GM12878 (cell line): ENCODE measurements around the gene ARL14EP. TPM values are rescaled to one million over a fixed set of nuclear protein-coding genes. Genes with fewer than 3 reads are reported as not detected.

Experiments
- ATAC-seq: fragments of 200-7000 bp; cut with Tn5 transposase; 3 replicates; pipeline ENCODE4 v1.9.1; 2020; ENCODE audit warnings: mild to moderate bottlenecking, moderate library complexity
- BruUV-seq: library from RNA; stranded (reverse); fragments of 400-500 nt; replicated peaks from 2 replicates; lab custom pipeline; 2021; lab: Mats Ljungman, UMichigan
- CTCF ChIA-PET: fragments of 300-600 bp; sonication (Branson Sonifier 250); formaldehyde crosslinking; extraction: SDS; loops from one replicate; lab custom pipeline; 2021; ENCODE audit warnings: inconsistent platforms; lab: Yijun Ruan, JAX
- POLR2A ChIA-PET: fragments of 350-600 bp; formaldehyde crosslinking; extraction: SDS; loops from one replicate; lab custom pipeline; 2021; ENCODE audit warnings: inconsistent platforms; lab: Charles Lee
- RAD21 ChIA-PET: fragments of 300-600 bp; sonication (Branson Sonifier 250); formaldehyde crosslinking; loops from one replicate; lab custom pipeline; 2023; ENCODE audit warnings: antibody characterized with exemption; ENCODE audit not compliant: unreplicated experiment; lab: Charles Lee
- SMC1A ChIA-PET: fragments of 300-600 bp; sonication (Branson Sonifier 250); formaldehyde crosslinking; loops from one replicate; lab custom pipeline; 2023; ENCODE audit not compliant: unreplicated experiment, uncharacterized antibody; lab: Charles Lee
- DNase-seq: peaks from one replicate; pipeline ENCODE4 v3.0.0-alpha.2; 2011; ENCODE audit warnings: low read depth, low spot score
- FAIRE-seq: peaks from 3 replicates; lab custom pipeline; 2011; peaks lifted over from hg19 to GRCh38; lab: Jason Lieb, UNC
- H2AFZ ChIP-seq: 2 replicates; pipeline ENCODE4 v1.6.0; 2011; ENCODE audit warnings: low read depth, low read length, control low read depth; ENCODE audit not compliant: control insufficient read depth
- H3K27ac ChIP-seq: 2 replicates; pipeline ENCODE4 v1.5.1; 2011; ENCODE audit warnings: control low read depth; ENCODE audit not compliant: control insufficient read depth, insufficient read depth
- H3K27me3 ChIP-seq, 2 experiments: replicated peaks in 1 of 2; 2 replicates each; pipeline versions ENCODE4 v1.6.0 to v1.6.1; 2011; ENCODE audit warnings: low read length in 1 of 2; ENCODE audit not compliant: control insufficient read depth in 2 of 2, insufficient read depth in 2 of 2
- H3K36me3 ChIP-seq, 2 experiments: 2 replicates each; pipeline ENCODE4 v1.5.1; 2011; ENCODE audit warnings: low read length in 1 of 2; ENCODE audit not compliant: control insufficient read depth in 2 of 2, insufficient read depth in 2 of 2
- H3K4me1 ChIP-seq: 2 replicates; pipeline ENCODE4 v1.6.1; 2011; ENCODE audit warnings: mild to moderate bottlenecking, low read length, moderate library complexity, mixed read lengths; ENCODE audit not compliant: control insufficient read depth, insufficient read depth
- H3K4me2 ChIP-seq: 2 replicates; pipeline ENCODE4 v1.6.0; 2011; ENCODE audit warnings: control low read depth; ENCODE audit not compliant: control insufficient read depth, insufficient read depth
- H3K4me3 ChIP-seq: fragments of 200-600 bp; sonication (generic); 2 replicates; pipeline ENCODE4 v1.5.1; 2016
- H3K79me2 ChIP-seq: 2 replicates; pipeline ENCODE4 v1.6.0; 2011; ENCODE audit warnings: low read length; ENCODE audit not compliant: control insufficient read depth, insufficient read depth
- H3K9ac ChIP-seq: 2 replicates; pipeline ENCODE4 v1.8.0; 2011; ENCODE audit warnings: low read length, control low read depth, mixed read lengths; ENCODE audit not compliant: control insufficient read depth, insufficient read depth
- H3K9me3 ChIP-seq: replicated peaks from 3 replicates; pipeline ENCODE4 v1.5.1; 2011; ENCODE audit warnings: mild to moderate bottlenecking, low read length; ENCODE audit not compliant: control insufficient read depth, insufficient read depth
- H4K20me1 ChIP-seq: 2 replicates; pipeline ENCODE4 v1.6.0; 2011; ENCODE audit not compliant: control insufficient read depth, insufficient read depth
- DPF2 ChIP-seq: fragments of 450-650 bp; IDR thresholded peaks from 2 replicates; pipeline ENCODE4 v1.6.1; 2017; ENCODE audit warnings: mild to moderate bottlenecking
- E2F4 ChIP-seq: IDR thresholded peaks from 2 replicates; pipeline ENCODE4 v1.6.1; 2012; ENCODE audit warnings: low read depth, low read length, improper control_type of control experiment
- JUNB ChIP-seq: IDR thresholded peaks from 2 replicates; pipeline ENCODE4 v1.6.1; 2016; ENCODE audit warnings: antibody characterized with exemption, mild to moderate bottlenecking
- MEF2B ChIP-seq: fragments of 450-650 bp; IDR thresholded peaks from 2 replicates; pipeline ENCODE4 v1.6.1; 2018; ENCODE audit warnings: mild to moderate bottlenecking, moderate library complexity; ENCODE audit not compliant: partially characterized antibody, poor library complexity, severe bottlenecking
- MLLT1 ChIP-seq: fragments of 450-650 bp; IDR thresholded peaks from 2 replicates; pipeline ENCODE4 v1.6.1; 2016; ENCODE audit warnings: mild to moderate bottlenecking
- MXI1 ChIP-seq: fragments of 150-350 bp; IDR thresholded peaks from 2 replicates; pipeline ENCODE4 v1.6.1; 2011; ENCODE audit warnings: low read depth, mild to moderate bottlenecking, inconsistent platforms, low read length, improper control_type of control experiment
- NFXL1 ChIP-seq: fragments of 450-650 bp; IDR thresholded peaks from 2 replicates; pipeline ENCODE4 v1.6.1; 2017; ENCODE audit warnings: antibody characterized with exemption, mild to moderate bottlenecking, borderline replicate concordance
- REST ChIP-seq: IDR thresholded peaks from 2 replicates; pipeline ENCODE4 v1.6.1; 2012; ENCODE audit warnings: mild to moderate bottlenecking, low read depth, low read length
- SRF ChIP-seq, 2 experiments: IDR thresholded peaks; 2 replicates each; pipeline ENCODE4 v1.6.1; 2011; ENCODE audit warnings: low read depth in 2 of 2, low read length in 2 of 2, mild to moderate bottlenecking in 1 of 2, moderate library complexity in 1 of 2
- WGBS: methylation state at CpG from one replicate; pipeline ENCODE4 v1.1.6; 2016; ENCODE audit warnings: low lambda C conversion rate; ENCODE audit not compliant: insufficient replicate concordance, insufficient coverage; ENCODE audit errors: missing lambda C conversion rate; 5-methylcytosine and 5-hydroxymethylcytosine counted together
- in situ Hi-C: fragments of 300-500 bp; cut with MboI; formaldehyde crosslinking; loops from 9 replicates; pipeline ENCODE4 v1.14.3; 2018; ENCODE audit warnings: mixed read lengths
- intact Hi-C: fragments of 100-400 bp; cut with micrococcal nuclease; formaldehyde crosslinking; loops from one replicate; pipeline ENCODE4 v1.14.2; 2022; ENCODE audit not compliant: unreplicated experiment
- polyA plus RNA-seq, 11 experiments: library from polyadenylated mRNA; depleted of rRNA in 4 of 11; unstranded in 6 of 11; stranded (reverse) in 5 of 11; fragments of >200 nt; fragmentation: Nextera tagmentation in 4 of 11; fragmentation: Illumina TruSeq in 1 of 11; extraction: Ambion mirVana in 4 of 11; extraction: Trizol in 1 of 11; gene quantifications; 1 replicate in 1 of 11; 2 replicates in 10 of 11; pipeline versions ENCODE4 v1.2.1 to v1.2.3, GENCODE V29; 2011 to 2016; ENCODE audit warnings: inconsistent platforms in 2 of 11, missing spikeins in 2 of 11, low read depth in 1 of 11
- total RNA-seq, 4 experiments: library from RNA; depleted of rRNA in 3 of 4; stranded (reverse); fragments of >200 nt in 3 of 4; fragmentation: Illumina TruSeq in 1 of 4; extraction: Trizol in 1 of 4; gene quantifications; 2 replicates each; pipeline versions ENCODE4 v1.2.1 to v1.2.3, GENCODE V29; 2013 to 2021

The ARL14EP gene
- total and polyA plus RNA-seq, 10 of the 15 experiments (the other 5 are each of a cell fraction or from before 2014, with no cell fraction given), result 18.1 to 59.8 (median 42.8) TPM

- in situ Hi-C loops (loop anchor here (25.0 kb wide), 1 partner anchor 1742 kb away; the partner anchor contains the start of gene RCN1), intact Hi-C loops (loop anchor here (1.0 to 10.0 kb wide), 3 partner anchors 309 to 572 kb away; no protein-coding TSS in a partner anchor)
- Histone ChIP-seq H3K36me3 (no peaks in the 10 kb centered on the region), H4K20me1 (no peaks in the 10 kb centered on the region), H3K27ac (no peak overlapping the region), H3K4me1 (peaks cover 18% of the 10 kb centered on the region), H3K4me2 (no peak overlapping the region), H3K4me3 (no peak overlapping the region), H3K27me3 (no peaks in the 10 kb centered on the region), H3K79me2 (no peaks in the 10 kb centered on the region), H2AFZ (no peak overlapping the region), H3K9me3 (no peaks in the 10 kb centered on the region), H3K9ac (no peak overlapping the region)
- SMC1A ChIA-PET, result interaction anchor here (0.8 to 3.5 kb wide), 12 partner anchors 11 to 580 kb away, joined by 3 to 31 read pairs (median 6); partner anchors contain the start of gene ARL14EP
- RAD21 ChIA-PET, result interaction anchor here (0.9 to 3.6 kb wide), 6 partner anchors 21 to 571 kb away, joined by 3 to 38 read pairs (median 4); partner anchors contain the start of gene ARL14EP
- POLR2A ChIA-PET, result interaction anchor here (3.2 kb wide), 1 partner anchor 21 kb away, joined by 37 read pairs; the partner anchor contains the start of gene ARL14EP
- no TSS peak for BruUV-seq
- ATAC-seq (no peak), DNase-seq (no peak), FAIRE-seq (no peak)
- CTCF ChIA-PET, result interaction anchor here (0.7 to 3.3 kb wide), 19 partner anchors 12 to 700 kb away, joined by 3 to 20 read pairs (median 5); partner anchors contain the start of gene ARL14EP
- WGBS, result 61% methylated on average over 4 of the region's 4 CpGs
- TF ChIP-seq MXI1 (no peak), SRF (IDR thresholded peaks at IDR 0.05; ENCODE audit: low read depth in 2 of 2, low read length in 2 of 2) (no peak), REST (no peak), MLLT1 (no peak), DPF2 (no peak), MEF2B (no peak), E2F4 (no peak), NFXL1 (no peak), JUNB (no peak)
Measured at GRCh38 chr11:30345644-30346043, 22.7 kb downstream of the ARL14EP start.
